Right atrium auricular region (tissue), 2 donors: ENCODE results near the gene CUL5. TPM values are rescaled to one million over a fixed set of nuclear protein-coding genes. Genes with fewer than 3 reads are reported as not detected.

ENCODE experiments used
- DNase-seq: peaks from one replicate; pipeline ENCODE4 v3.0.0-alpha.2; 2019; ENCODE audit warnings: low spot score
- H3K27ac ChIP-seq, 2 donors: fragments of 200-600 bp; sonication (generic); 1 replicate in 1 of 2; 2 replicates in 1 of 2; pipeline ENCODE4 v1.5.1; 2016 to 2019
- H3K27me3 ChIP-seq, 2 donors: fragments of 200-600 bp; sonication (generic); one replicate each; pipeline versions ENCODE4 v1.5.1 to v1.6.0; 2017 to 2019
- H3K36me3 ChIP-seq: fragments of 200-600 bp; sonication (generic); one replicate; pipeline ENCODE4 v1.5.1; 2016
- H3K4me1 ChIP-seq, 2 donors: fragments of 200-600 bp; sonication (generic); one replicate each; pipeline versions ENCODE4 v1.5.1 to v1.6.0; 2017 to 2019
- H3K4me3 ChIP-seq, 2 donors: fragments of 200-600 bp; sonication (generic); 1 replicate in 1 of 2; 2 replicates in 1 of 2; pipeline ENCODE4 v1.5.1; 2017 to 2019; ENCODE audit warnings: mild to moderate bottlenecking in 1 of 2, moderate library complexity in 1 of 2
- H3K9me3 ChIP-seq, 2 donors: fragments of 200-600 bp; sonication (generic); one replicate each; pipeline ENCODE4 v1.5.1; 2019
- CTCF ChIP-seq, 2 donors: fragments of 200-600 bp; sonication (generic); IDR thresholded peaks; one replicate each; pipeline ENCODE4 v1.5.1; 2019; ENCODE audit warnings: antibody characterized with exemption in 2 of 2
- total RNA-seq, 2 donors: library from RNA; depleted of rRNA; stranded (reverse); fragments of >200 nt; gene quantifications; one replicate each; pipeline ENCODE4 v1.1.0, GENCODE V29; 2016

The CUL5 gene
- total RNA-seq, result 10 to 100 TPM; 19.2 to 26.4 TPM

- Histone ChIP-seq H3K36me3 (no peaks in the 10 kb centered on the region), H3K9me3 (no peaks in the 10 kb centered on the region), H3K27me3 (no peaks in the 10 kb centered on the region), H3K4me1 (peaks cover 0 to 41% of the 10 kb centered on the region in 2 donors), H3K27ac (peak within 1 kb of the TSS; percentile 95 to 99), H3K4me3 (peak within 1 kb of the TSS; percentile 76 to 93)
- peak; percentile 82 to 92 for TF ChIP-seq CTCF (IDR thresholded peaks at IDR 0.05)
- DNase-seq, result peak; percentile 89
Measured at GRCh38 chr11:108008656-108009496, at the start of gene CUL5. TSS of gene CUL5 (plus strand) at chr11:108008898. CDS start at chr11:108009349, 451 bp downstream.

- Histone ChIP-seq H3K4me1 (no peaks in the 10 kb centered on the region), H3K27me3 (no peaks in the 10 kb centered on the region), H3K4me3 (no peak overlapping the region), H3K27ac (no peak overlapping the region), H3K9me3 (no peaks in the 10 kb centered on the region), H3K36me3 (no peaks in the 10 kb centered on the region)
- no peak for DNase-seq
- no peak for TF ChIP-seq CTCF (IDR thresholded peaks at IDR 0.05)
Measured at GRCh38 chr11:107961480-107961879, 47.2 kb upstream of the CUL5 start.

GRCh38 chr11:107962181-107962580, 46.5 kb upstream of the CUL5 start:
- Histone ChIP-seq H3K9me3 (no peaks in the 10 kb centered on the region), H3K4me3 (no peak overlapping the region), H3K27me3 (no peaks in the 10 kb centered on the region), H3K4me1 (no peaks in the 10 kb centered on the region), H3K27ac (no peak overlapping the region), H3K36me3 (no peaks in the 10 kb centered on the region)
- TF ChIP-seq CTCF (IDR thresholded peaks at IDR 0.05), result no peak
- DNase-seq, result no peak

- Histone ChIP-seq H3K27me3 (no peaks in the 10 kb centered on the region), H3K4me1 (no peaks in the 10 kb centered on the region), H3K4me3 (no peak overlapping the region), H3K9me3 (no peaks in the 10 kb centered on the region), H3K27ac (no peak overlapping the region), H3K36me3 (no peaks in the 10 kb centered on the region)
- DNase-seq, result no peak
- no peak for TF ChIP-seq CTCF (IDR thresholded peaks at IDR 0.05)
Measured at GRCh38 chr11:107963091-107963490, 45.6 kb upstream of the CUL5 start.

- Histone ChIP-seq H3K9me3 (no peaks in the 10 kb centered on the region), H3K4me1 (no peaks in the 10 kb centered on the region), H3K27ac (no peak overlapping the region), H3K4me3 (no peak overlapping the region), H3K27me3 (no peaks in the 10 kb centered on the region), H3K36me3 (no peaks in the 10 kb centered on the region)
- no peak for DNase-seq
- TF ChIP-seq CTCF (IDR thresholded peaks at IDR 0.05), result no peak
Measured at GRCh38 chr11:107969219-107969618, 39.5 kb upstream of the CUL5 start.
